Activated naive CD4-positive, alpha-beta T cell treated with anti-CD3 and anti-CD28 coated beads for 36 hours (primary cell): ENCODE data around the gene EGFLAM. TPM values are rescaled to one million over a fixed set of nuclear protein-coding genes. Genes with fewer than 3 reads are reported as not detected.

ENCODE experiments used
- CTCF ChIA-PET: fragments of 350-600 bp; sonication (Branson Sonifier 250); formaldehyde crosslinking; loops from one replicate; lab custom pipeline; 2021; ENCODE audit warnings: antibody characterized with exemption; lab: Charles Lee
- DNase-seq: peaks from one replicate; pipeline ENCODE4 v3.0.0-alpha.2; 2020
- H3K27ac Mint-ChIP-seq: one replicate; pipeline ENCODE4 v1.8.0; 2021; ENCODE audit warnings: mild to moderate bottlenecking, mixed read lengths
- H3K27me3 Mint-ChIP-seq: one replicate; pipeline ENCODE4 v1.8.0; 2021; ENCODE audit warnings: low read depth, mixed read lengths
- H3K36me3 Mint-ChIP-seq: one replicate; pipeline ENCODE4 v1.8.0; 2021; ENCODE audit warnings: low read depth, mixed read lengths
- H3K4me1 Mint-ChIP-seq: one replicate; pipeline ENCODE4 v1.8.0; 2021; ENCODE audit warnings: low read depth, mixed read lengths
- H3K4me3 Mint-ChIP-seq: one replicate; pipeline ENCODE4 v1.8.0; 2021; ENCODE audit warnings: mild to moderate bottlenecking, moderate library complexity, mixed read lengths
- H3K9me3 Mint-ChIP-seq: one replicate; pipeline ENCODE4 v1.8.0; 2021; ENCODE audit warnings: mixed read lengths
- intact Hi-C: fragments of 100-400 bp; cut with micrococcal nuclease; formaldehyde crosslinking; loops from one replicate; pipeline ENCODE4 v1.15.1; 2023
- total RNA-seq, 2 experiments: library from RNA; stranded (reverse); gene quantifications; one replicate each; pipeline ENCODE4 v1.2.3, GENCODE V29; 2021

The EGFLAM gene
- total RNA-seq, 2 experiments from 2014 or later = not detected

GRCh38 chr5:38274370-38274769, 16.0 kb downstream of the EGFLAM start:
- CTCF ChIA-PET = interaction anchor here (0.7 kb wide), 1 partner anchor 10 kb away, joined by 4 read pairs; no protein-coding TSS in a partner anchor
- H3K9me3 Mint-ChIP-seq = peaks cover 9% of the 10 kb centered on the region

DNA sequence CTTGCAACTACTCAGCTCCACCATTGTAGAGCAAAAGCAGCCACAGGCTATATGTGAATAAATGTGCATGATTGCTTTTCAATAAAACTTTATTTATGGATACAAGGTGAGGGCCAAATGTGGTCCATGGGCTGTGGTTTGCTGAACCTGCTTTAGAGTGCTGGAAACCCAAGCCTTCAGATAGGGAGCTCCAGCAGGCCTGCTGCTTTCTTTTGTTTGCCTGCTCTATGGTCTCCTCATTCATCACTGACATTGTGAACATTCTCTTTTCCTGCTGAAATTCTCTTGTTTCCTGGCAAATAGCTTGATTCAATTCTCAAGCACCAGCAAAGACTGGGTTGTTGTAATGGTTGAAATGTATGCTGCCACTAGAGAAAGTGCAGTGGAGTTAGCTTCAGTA, 26.0 kb downstream of the EGFLAM start:
- Mint-ChIP-seq H3K36me3 (no peaks in the 10 kb centered on the region), H3K27me3 (no peaks in the 10 kb centered on the region), H3K9me3 (no peaks in the 10 kb centered on the region), H3K4me3 (no peak overlapping the region), H3K27ac (no peak overlapping the region), H3K4me1 (peaks cover 3% of the 10 kb centered on the region)
- intact Hi-C loops = no loop called here
- CTCF ChIA-PET = interaction anchor here (0.7 to 2.4 kb wide), 2 partner anchors 20 to 192 kb away, joined by 3 to 9 read pairs; no protein-coding TSS in a partner anchor
- DNase-seq = no peak

More at GRCh38 chr5:38274370-38274769, 16.0 kb downstream of the EGFLAM start:
- intact Hi-C loops = no loop called here
- no peaks in the 10 kb centered on the region for H3K4me1 Mint-ChIP-seq
- no peak overlapping the region for H3K4me3 Mint-ChIP-seq
- peaks cover 7% of the 10 kb centered on the region for H3K27me3 Mint-ChIP-seq
- no peak overlapping the region for H3K27ac Mint-ChIP-seq
- H3K36me3 Mint-ChIP-seq = peaks cover 2% of the 10 kb centered on the region
- DNase-seq = no peak

DNA sequence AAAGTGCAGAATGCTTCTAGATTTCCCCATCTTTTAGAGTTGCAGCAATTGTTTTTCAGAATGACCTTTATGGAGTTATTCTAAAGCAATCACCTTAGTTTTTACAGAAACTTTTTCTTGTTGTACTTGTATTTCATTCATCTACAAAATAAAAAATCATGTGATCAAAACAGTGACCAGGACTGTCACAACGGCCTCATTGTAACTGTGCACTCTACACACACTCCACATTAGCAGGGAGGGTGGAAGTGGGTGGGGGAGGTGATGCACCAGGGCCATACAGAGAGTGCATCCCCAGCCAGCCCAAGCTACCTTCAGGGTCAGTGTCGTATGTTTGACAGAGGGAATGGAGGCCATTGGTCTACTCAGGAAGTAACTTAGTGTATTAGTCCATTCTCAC, 26.9 kb downstream of the EGFLAM start:
- no peak for DNase-seq
- Mint-ChIP-seq H3K9me3 (no peaks in the 10 kb centered on the region), H3K36me3 (no peaks in the 10 kb centered on the region), H3K4me3 (no peak overlapping the region), H3K27me3 (no peaks in the 10 kb centered on the region), H3K27ac (no peak overlapping the region), H3K4me1 (peaks cover 3% of the 10 kb centered on the region)
- intact Hi-C loops = no loop called here
- CTCF ChIA-PET = no interaction called here

- Mint-ChIP-seq H3K36me3 (no peaks in the 10 kb centered on the region), H3K9me3 (no peaks in the 10 kb centered on the region), H3K4me3 (no peak overlapping the region), H3K4me1 (peaks cover 3% of the 10 kb centered on the region), H3K27me3 (no peaks in the 10 kb centered on the region), H3K27ac (no peak overlapping the region)
- intact Hi-C loops = no loop called here
- CTCF ChIA-PET = interaction anchor here (0.6 to 1.4 kb wide), 2 partner anchors 20 to 708 kb away, joined by 4 to 5 read pairs; no protein-coding TSS in a partner anchor
- no peak for DNase-seq
Observed at GRCh38 chr5:38286002-38286401, 27.6 kb downstream of the EGFLAM start.

- intact Hi-C loops = no loop called here
Observed at GRCh38 chr5:38287124-38287523, 28.8 kb downstream of the EGFLAM start.

GRCh38 chr5:38289457-38289856, 31.1 kb downstream of the EGFLAM start:
- CTCF ChIA-PET = interaction anchor here (0.7 to 1.0 kb wide), 2 partner anchors 9 to 24 kb away, joined by 3 read pairs; no protein-coding TSS in a partner anchor
- Mint-ChIP-seq H3K36me3 (no peaks in the 10 kb centered on the region), H3K4me1 (peaks cover 3% of the 10 kb centered on the region), H3K9me3 (no peaks in the 10 kb centered on the region), H3K27me3 (no peaks in the 10 kb centered on the region), H3K4me3 (no peak overlapping the region), H3K27ac (no peak overlapping the region)
- intact Hi-C loops = no loop called here
- no peak for DNase-seq

More at GRCh38 chr5:38287124-38287523, 28.8 kb downstream of the EGFLAM start:
- H3K27ac Mint-ChIP-seq = no peak overlapping the region
- H3K9me3 Mint-ChIP-seq = no peaks in the 10 kb centered on the region
- peaks cover 3% of the 10 kb centered on the region for H3K4me1 Mint-ChIP-seq
- CTCF ChIA-PET = interaction anchor here (1.4 kb wide), 1 partner anchor 21 kb away, joined by 4 read pairs; no protein-coding TSS in a partner anchor
- no peaks in the 10 kb centered on the region for H3K27me3 Mint-ChIP-seq
- DNase-seq = no peak
- no peaks in the 10 kb centered on the region for H3K36me3 Mint-ChIP-seq
- no peak overlapping the region for H3K4me3 Mint-ChIP-seq

GRCh38 chr5:38290028-38290653, 31.8 kb downstream of the EGFLAM start:
- Mint-ChIP-seq H3K9me3 (no peaks in the 10 kb centered on the region), H3K27me3 (no peaks in the 10 kb centered on the region), H3K4me1 (peaks cover 3% of the 10 kb centered on the region), H3K27ac (no peak overlapping the region), H3K36me3 (no peaks in the 10 kb centered on the region), H3K4me3 (no peak overlapping the region)
- CTCF ChIA-PET = interaction anchor here (1.0 kb wide), 1 partner anchor 24 kb away, joined by 4 read pairs; no protein-coding TSS in a partner anchor
- DNase-seq = no peak
- intact Hi-C loops = no loop called here

DNA sequence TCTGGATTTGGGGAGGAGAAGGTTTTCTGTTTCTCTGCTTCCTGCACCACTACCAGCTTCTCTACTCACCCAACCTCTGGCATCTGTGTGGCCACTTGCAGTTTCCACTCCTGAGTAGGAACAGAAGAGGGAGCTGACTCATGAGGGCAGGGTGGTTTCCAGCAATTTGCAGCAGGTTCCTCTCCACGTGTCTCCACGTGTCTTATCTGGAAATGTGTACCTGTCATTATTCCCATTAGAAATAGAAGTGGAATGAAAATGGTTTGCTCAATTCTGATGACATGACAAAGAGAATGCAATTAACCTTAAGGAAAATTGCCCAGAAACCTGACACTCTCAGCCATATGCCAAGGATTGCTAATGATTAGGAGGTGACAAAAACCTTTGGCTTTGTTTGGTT, 33.0 kb downstream of the EGFLAM start:
- intact Hi-C loops = no loop called here
- no peaks in the 10 kb centered on the region for H3K9me3 Mint-ChIP-seq
- H3K27me3 Mint-ChIP-seq = no peaks in the 10 kb centered on the region
- peak; percentile 27 for DNase-seq
- no peaks in the 10 kb centered on the region for H3K36me3 Mint-ChIP-seq
- H3K27ac Mint-ChIP-seq = no peak overlapping the region
- CTCF ChIA-PET = no interaction called here
- H3K4me3 Mint-ChIP-seq = no peak overlapping the region
- peaks cover 3% of the 10 kb centered on the region for H3K4me1 Mint-ChIP-seq

DNA sequence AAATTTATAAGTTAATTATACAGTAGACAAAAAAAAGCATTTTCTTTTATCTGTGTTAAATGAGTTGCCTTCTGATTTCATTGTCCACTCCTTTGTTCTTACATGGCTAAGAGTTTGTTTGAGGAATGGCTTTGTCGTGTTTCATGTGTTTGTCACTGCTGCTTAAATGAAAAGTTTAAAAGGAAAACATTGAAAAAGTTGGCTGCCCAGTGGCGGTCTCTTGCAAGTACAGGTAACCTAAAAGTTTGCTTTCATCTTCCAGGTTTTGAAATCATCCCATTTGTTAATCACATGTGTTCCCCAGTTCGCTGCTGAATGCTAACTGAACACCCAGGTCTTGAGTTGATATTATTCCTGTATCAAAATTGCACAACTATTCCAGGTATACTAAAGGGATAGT, 33.9 kb downstream of the EGFLAM start:
- CTCF ChIA-PET = no interaction called here
- no peak for DNase-seq
- Mint-ChIP-seq H3K9me3 (no peaks in the 10 kb centered on the region), H3K4me1 (peaks cover 3% of the 10 kb centered on the region), H3K4me3 (no peak overlapping the region), H3K27me3 (peaks cover 4% of the 10 kb centered on the region), H3K36me3 (no peaks in the 10 kb centered on the region), H3K27ac (no peak overlapping the region)
- intact Hi-C loops = no loop called here

DNA sequence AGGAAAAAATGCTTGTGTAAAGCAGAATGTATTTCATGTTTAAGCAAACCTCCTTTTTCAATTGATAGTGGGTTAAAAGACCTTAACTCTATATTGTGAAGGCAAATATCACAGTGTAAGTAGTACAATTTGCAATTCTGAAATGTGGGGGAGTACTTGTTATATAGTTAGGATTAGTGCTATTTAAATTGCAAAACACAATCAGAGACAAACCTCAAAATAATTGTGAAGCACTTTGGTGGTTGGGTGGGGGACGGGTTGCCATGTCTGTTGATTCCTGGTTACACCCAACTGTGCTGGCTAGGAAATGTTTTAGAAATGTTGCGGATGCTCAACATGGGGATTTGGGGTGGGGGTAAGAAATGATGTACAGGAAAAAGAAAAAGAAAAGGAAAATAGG, 37.4 kb downstream of the EGFLAM start:
- Mint-ChIP-seq H3K9me3 (no peaks in the 10 kb centered on the region), H3K4me3 (no peak overlapping the region), H3K27ac (no peak overlapping the region), H3K36me3 (no peaks in the 10 kb centered on the region), H3K27me3 (peaks cover 6% of the 10 kb centered on the region), H3K4me1 (no peaks in the 10 kb centered on the region)
- DNase-seq = no peak
- CTCF ChIA-PET = no interaction called here
- intact Hi-C loops = no loop called here

GRCh38 chr5:38297830-38298608, 39.7 kb downstream of the EGFLAM start:
- CTCF ChIA-PET = interaction anchor here (0.9 to 1.1 kb wide), 2 partner anchors 9 to 58 kb away, joined by 3 read pairs; no protein-coding TSS in a partner anchor
- no peaks in the 10 kb centered on the region for H3K36me3 Mint-ChIP-seq

GRCh38 chr5:38299585-38299984, 41.2 kb downstream of the EGFLAM start:
- no peak for DNase-seq
- Mint-ChIP-seq H3K27ac (no peak overlapping the region), H3K27me3 (peaks cover 7% of the 10 kb centered on the region), H3K4me1 (no peaks in the 10 kb centered on the region), H3K9me3 (peaks cover 5% of the 10 kb centered on the region), H3K36me3 (no peaks in the 10 kb centered on the region), H3K4me3 (no peak overlapping the region)
- CTCF ChIA-PET = no interaction called here
- intact Hi-C loops = no loop called here

More at GRCh38 chr5:38297830-38298608, 39.7 kb downstream of the EGFLAM start:
- intact Hi-C loops = no loop called here
- Mint-ChIP-seq H3K4me1 (no peaks in the 10 kb centered on the region), H3K27ac (no peak overlapping the region), H3K9me3 (peaks cover 5% of the 10 kb centered on the region), H3K4me3 (no peak overlapping the region), H3K27me3 (peaks cover 7% of the 10 kb centered on the region)
- no peak for DNase-seq
